Measurements from ENCODE around the gene TBL2. TPM values are rescaled to one million over a fixed set of nuclear protein-coding genes. Genes with fewer than 3 reads are reported as not detected.

TBL2 gene
- total and polyA plus RNA-seq, 2 donors from 2014 or later = 18.8 to 33.6 TPM

GRCh38 chr7:73557397-73558257 is 20.8 kb downstream of the TBL2 start, which contains the start of gene BCL7B:
TSS of gene BCL7B (minus strand) at chr7:73557690. CDS start at chr7:73557578, 112 bp downstream.
- Histone ChIP-seq H3K27ac (ENCODE audit: low read depth in 2 of 2, low read length in 2 of 2) (peak within 1 kb of the TSS; percentile 99 to 100), H3K4me3 (ENCODE audit: low read length in 3 of 3) (peak within 1 kb of the TSS; percentile 74 to 85 (median 81)), H3K4me1 (ENCODE audit: control insufficient read depth in 2 of 3, insufficient read depth in 2 of 3, low read depth in 1 of 3, low read length in 3 of 3) (peaks cover 0 to 16% (median 0%) of the 10 kb centered on the region in 3 donors), H3K27me3 (ENCODE audit: control insufficient read depth, insufficient read depth, low read length) (no peaks in the 10 kb centered on the region), H3K9ac (ENCODE audit: low read length in 3 of 3) (peak within 1 kb of the TSS; percentile 50 to 81 (median 66)), H3K36me3 (ENCODE audit: control insufficient read depth in 2 of 3, insufficient read depth in 3 of 3, low read length in 3 of 3) (no peaks in the 10 kb centered on the region), H3K9me3 (ENCODE audit: control insufficient read depth in 2 of 3, insufficient read depth in 1 of 3, low read length in 3 of 3) (no peaks in the 10 kb centered on the region)
- no peak for FAIRE-seq
- TF ChIP-seq CTCF (IDR thresholded peaks at IDR 0.05; ENCODE audit: borderline replicate concordance, extremely low read depth, insufficient read depth) = no peak
- intact Hi-C loops (cut with DNase I) = no loop called here
- DNase-seq = peak; percentile 72 to 92 (median 89)

- intact Hi-C loops (cut with DNase I) = no loop called here
- DNase-seq (peak; percentile 94 to 98 (median 96)), FAIRE-seq (no peak)
- H3K9me3 ChIP-seq (ENCODE audit: control insufficient read depth in 2 of 3, insufficient read depth in 1 of 3, low read length in 3 of 3) = no peaks in the 10 kb centered on the region
- peaks cover 0 to 16% (median 0%) of the 10 kb centered on the region in 3 donors for H3K4me1 ChIP-seq (ENCODE audit: control insufficient read depth in 2 of 3, insufficient read depth in 2 of 3, low read depth in 1 of 3, low read length in 3 of 3)
- H3K9ac ChIP-seq (ENCODE audit: low read length in 3 of 3) = peak overlapping the region; percentile 44 to 67 (median 66)
- peak overlapping the region; percentile 99 to 100 for H3K27ac ChIP-seq (ENCODE audit: low read depth in 2 of 2, low read length in 2 of 2)
- no peak for TF ChIP-seq CTCF (IDR thresholded peaks at IDR 0.05; ENCODE audit: borderline replicate concordance, extremely low read depth, insufficient read depth)
- H3K36me3 ChIP-seq (ENCODE audit: control insufficient read depth in 2 of 3, insufficient read depth in 3 of 3, low read length in 3 of 3) = peaks cover 0 to 3% (median 2%) of the 10 kb centered on the region in 3 donors
- H3K27me3 ChIP-seq (ENCODE audit: control insufficient read depth, insufficient read depth, low read length) = no peaks in the 10 kb centered on the region
- H3K4me3 ChIP-seq (ENCODE audit: low read length in 3 of 3) = peak overlapping the region; percentile 74 to 85 (median 81)
Observed at GRCh38 chr7:73557108-73557396, 21.3 kb downstream of the TBL2 start.

GRCh38 chr7:73556208-73557107 is 21.9 kb downstream of the TBL2 start:
- FAIRE-seq (no peak), DNase-seq (no peak)
- no peak for TF ChIP-seq CTCF (IDR thresholded peaks at IDR 0.05; ENCODE audit: borderline replicate concordance, extremely low read depth, insufficient read depth)
- H3K4me3 ChIP-seq (ENCODE audit: low read length in 3 of 3) = peak overlapping the region; percentile 74 to 85 (median 81)
- intact Hi-C loops (cut with DNase I) = no loop called here
- peak overlapping the region; percentile 40 to 82 for H3K27ac ChIP-seq (ENCODE audit: low read depth in 2 of 2, low read length in 2 of 2)
- H3K9ac ChIP-seq (ENCODE audit: low read length in 3 of 3) = peak overlapping the region; percentile 44 to 66 (median 49)
- H3K36me3 ChIP-seq (ENCODE audit: control insufficient read depth in 2 of 3, insufficient read depth in 3 of 3, low read length in 3 of 3) = peaks cover 0 to 9% (median 2%) of the 10 kb centered on the region in 3 donors
- H3K27me3 ChIP-seq (ENCODE audit: control insufficient read depth, insufficient read depth, low read length) = no peaks in the 10 kb centered on the region
- no peaks in the 10 kb centered on the region for H3K9me3 ChIP-seq (ENCODE audit: control insufficient read depth in 2 of 3, insufficient read depth in 1 of 3, low read length in 3 of 3)
- peaks cover 0 to 16% (median 0%) of the 10 kb centered on the region in 3 donors for H3K4me1 ChIP-seq (ENCODE audit: control insufficient read depth in 2 of 3, insufficient read depth in 2 of 3, low read depth in 1 of 3, low read length in 3 of 3)
